B cell (primary cell): Measurements from ENCODE around the gene CAMK1D. TPM values are rescaled to one million over a fixed set of nuclear protein-coding genes. Genes with fewer than 3 reads are reported as not detected.

ENCODE experiments used
- ATAC-seq: fragments of 200-7000 bp; cut with Tn5 transposase; one replicate; pipeline ENCODE4 v1.10.0; 2021; ENCODE audit warnings: low read depth, mild to moderate bottlenecking, moderate number of reproducible peaks, moderate library complexity
- CTCF ChIA-PET: fragments of 350-600 bp; sonication (Branson Sonifier 250); formaldehyde crosslinking; loops from one replicate; lab custom pipeline; 2021; ENCODE audit warnings: antibody characterized with exemption, inconsistent platforms; lab: Charles Lee
- POLR2A ChIA-PET: fragments of 350-600 bp; sonication (Branson Sonifier 250); formaldehyde crosslinking; loops from one replicate; lab custom pipeline; 2021; ENCODE audit warnings: antibody characterized with exemption; lab: Charles Lee
- DNase-seq: peaks from one replicate; pipeline ENCODE4 v3.0.0; 2013
- H2AFZ ChIP-seq: 2 replicates; pipeline ENCODE4 v1.6.1; 2012; ENCODE audit warnings: mild to moderate bottlenecking, low read depth, low read length; ENCODE audit not compliant: insufficient read depth, poor library complexity, severe bottlenecking
- H3K27ac ChIP-seq, 2 donors: 1 replicate in 1 of 2; 2 replicates in 1 of 2; pipeline ENCODE4 v1.5.1; 2012 to 2013; ENCODE audit warnings: low read length in 2 of 2, mild to moderate bottlenecking in 2 of 2, moderate library complexity in 1 of 2
- H3K27me3 ChIP-seq, 4 experiments: fragments of 200-600 bp in 1 of 4; sonication (generic) in 1 of 4; replicated peaks in 1 of 4; 1 replicate in 2 of 4; 2 replicates in 2 of 4; pipeline versions ENCODE4 v1.6.1 to v1.7.0; 2013 to 2016; ENCODE audit warnings: low read length in 3 of 4, mild to moderate bottlenecking in 2 of 4, mixed read lengths in 1 of 4, moderate library complexity in 1 of 4; ENCODE audit not compliant: insufficient read depth in 4 of 4, control insufficient read depth in 3 of 4; ENCODE audit errors: control extremely low read depth in 1 of 4
- H3K36me3 ChIP-seq, 2 experiments: replicated peaks in 1 of 2; 1 replicate in 1 of 2; 2 replicates in 1 of 2; pipeline versions ENCODE4 v1.6.1 to v1.7.1; 2013; ENCODE audit warnings: low read length in 1 of 2; ENCODE audit not compliant: insufficient read depth in 2 of 2, control insufficient read depth in 1 of 2; ENCODE audit errors: control extremely low read depth in 1 of 2, extremely low read depth in 1 of 2
- H3K4me1 ChIP-seq, 2 donors: fragments of 200-600 bp in 1 of 2; sonication (generic) in 1 of 2; 1 replicate in 1 of 2; 2 replicates in 1 of 2; pipeline versions ENCODE4 v1.5.1 to v1.6.1; 2013 to 2017; ENCODE audit warnings: low read length in 2 of 2; ENCODE audit not compliant: control insufficient read depth in 2 of 2, insufficient read depth in 2 of 2
- H3K4me2 ChIP-seq: replicated peaks from 2 replicates; pipeline ENCODE3; 2012; ENCODE audit warnings: mild to moderate bottlenecking, low read depth, low read length; ENCODE audit not compliant: poor library complexity, severe bottlenecking
- H3K4me3 ChIP-seq, 5 experiments: fragments of 200-600 bp in 1 of 5; sonication (generic) in 1 of 5; 1 replicate in 3 of 5; 2 replicates in 2 of 5; pipeline versions ENCODE4 v1.5.1 to v1.7.0; 2011 to 2016; ENCODE audit warnings: low read length in 4 of 5, mild to moderate bottlenecking in 4 of 5, low read depth in 2 of 5, control low read depth in 1 of 5, moderate library complexity in 1 of 5; ENCODE audit not compliant: insufficient read depth in 1 of 5; ENCODE audit errors: control extremely low read depth in 1 of 5, extremely low read depth in 1 of 5
- H3K79me2 ChIP-seq: fragments of 200-600 bp; sonication (generic); one replicate; pipeline ENCODE4 v1.6.0; 2016; ENCODE audit warnings: low read length; ENCODE audit not compliant: control insufficient read depth, insufficient read depth
- H3K9ac ChIP-seq: fragments of 200-600 bp; sonication (generic); 2 replicates; pipeline ENCODE4 v1.6.1; 2017; ENCODE audit warnings: mild to moderate bottlenecking, low read length, moderate library complexity
- H3K9me3 ChIP-seq, 3 donors: one replicate each; pipeline versions ENCODE4 v1.6.1 to v1.7.1; 2013; ENCODE audit warnings: low read length in 2 of 3; ENCODE audit not compliant: control insufficient read depth in 2 of 3, insufficient read depth in 1 of 3; ENCODE audit errors: control extremely low read depth in 1 of 3
- H4K20me1 ChIP-seq: 2 replicates; pipeline ENCODE4 v1.6.0; 2012; ENCODE audit warnings: mild to moderate bottlenecking, low read length; ENCODE audit not compliant: insufficient read depth, control insufficient read depth, poor library complexity, severe bottlenecking
- H3K27ac Mint-ChIP-seq: one replicate; pipeline ENCODE4 v1.8.0; 2021; ENCODE audit warnings: mixed read lengths
- H3K27me3 Mint-ChIP-seq: one replicate; pipeline ENCODE4 v1.8.0; 2021; ENCODE audit warnings: mixed read lengths
- H3K4me1 Mint-ChIP-seq: one replicate; pipeline ENCODE4 v1.8.0; 2021; ENCODE audit warnings: mixed read lengths
- H3K4me3 Mint-ChIP-seq: one replicate; pipeline ENCODE4 v1.8.0; 2021; ENCODE audit warnings: mixed read lengths
- H3K9me3 Mint-ChIP-seq: one replicate; pipeline ENCODE4 v1.8.0; 2022; ENCODE audit warnings: mixed read lengths; ENCODE audit not compliant: insufficient read depth
- EZH2 ChIP-seq: IDR thresholded peaks from 2 replicates; pipeline ENCODE4 v1.6.1; 2012; ENCODE audit warnings: borderline replicate concordance, low read depth, mild to moderate bottlenecking, moderate library complexity, low read length; ENCODE audit not compliant: insufficient read depth, poor library complexity, severe bottlenecking
- WGBS: methylation state at CpG from one replicate; pipeline ENCODE4 v1.1.5; 2013; ENCODE audit warnings: missing lambda C conversion rate; ENCODE audit not compliant: insufficient coverage; 5-methylcytosine and 5-hydroxymethylcytosine counted together
- intact Hi-C: fragments of 100-400 bp; cut with micrococcal nuclease; formaldehyde crosslinking; loops from one replicate; pipeline ENCODE4 v1.10.0; 2022
- polyA plus RNA-seq: library from polyadenylated mRNA; depleted of rRNA; stranded (reverse); fragments of >200 nt; gene quantifications from 2 replicates; pipeline ENCODE4 v1.2.3, GENCODE V29; 2012
- total RNA-seq, 2 donors: library from RNA; stranded (reverse); fragments of 120-200 nt in 1 of 2; gene quantifications; 1 replicate in 1 of 2; 2 replicates in 1 of 2; pipeline versions ENCODE4 v1.2.3 to v1.2.4, GENCODE V29; 2013 to 2022
- TF ChIP-seq, protein P1 (sequence below): fragments of 200-600 bp; IDR thresholded peaks from one replicate; pipeline ENCODE4 v1.8.0; 2022; ENCODE audit warnings: antibody characterized with exemption, mild to moderate bottlenecking

Gene CAMK1D
- total and polyA plus RNA-seq, 2 donors (not counting 1 experiment from before 2014, with no cell fraction given), result 34.1 to 69.7 TPM

DNA sequence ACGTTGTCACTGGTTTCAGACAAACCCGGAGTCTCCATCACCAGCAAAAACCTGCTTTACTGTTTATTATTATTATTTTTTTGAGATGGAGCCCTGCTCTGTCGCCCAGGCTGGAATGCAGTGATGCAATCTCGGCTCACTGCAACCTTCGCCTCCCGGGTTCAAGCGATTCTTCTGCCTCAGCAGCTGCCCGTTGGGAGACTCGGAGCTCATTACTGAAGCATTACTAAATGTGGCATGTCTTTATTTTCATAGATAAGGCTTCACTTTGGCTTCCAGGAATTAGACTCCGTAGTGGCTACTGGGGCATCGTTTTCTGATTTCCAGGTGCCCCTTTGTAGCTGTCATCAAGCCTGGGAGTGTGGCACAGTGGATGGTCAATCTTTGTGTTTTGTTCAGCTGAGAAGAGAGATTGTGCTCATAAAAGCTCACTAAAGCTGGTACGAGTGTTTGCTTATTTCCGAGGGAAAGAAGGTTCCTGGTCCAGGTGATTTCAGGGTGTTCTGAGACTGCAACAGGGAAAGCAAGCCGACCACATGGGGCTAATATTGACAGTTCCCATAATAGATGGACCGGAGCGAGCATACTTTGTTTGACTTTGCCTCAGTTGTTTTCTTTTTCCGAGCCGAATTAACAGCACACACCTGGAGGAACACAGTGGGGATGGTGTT is 163.1 kb downstream of the CAMK1D start:
- Histone ChIP-seq H2AFZ (no peak overlapping the region), H3K4me3 (no peak overlapping the region), H3K9ac (no peak overlapping the region), H3K4me2 (no peak overlapping the region), H3K79me2 (peaks cover 92% of the 10 kb centered on the region), H3K36me3 (peaks cover 0 to 16% of the 10 kb centered on the region in 2 experiments), H4K20me1 (peaks cover 95% of the 10 kb centered on the region), H3K9me3 (no peaks in the 10 kb centered on the region), H3K4me1 (peaks cover 14 to 27% of the 10 kb centered on the region in 2 donors), H3K27ac (no peak overlapping the region), H3K27me3 (no peaks in the 10 kb centered on the region)
- ChIA-PET POLR2A (no interaction called here), CTCF (interaction anchor here (1.3 to 1.4 kb wide), 3 partner anchors 19 to 248 kb away, joined by 3 read pairs; no protein-coding TSS in a partner anchor)
- DNase-seq (no peak), ATAC-seq (no peak)
- intact Hi-C loops, result no loop called here
- Mint-ChIP-seq H3K27ac (peak overlapping the region; percentile 77), H3K27me3 (no peaks in the 10 kb centered on the region), H3K9me3 (no peaks in the 10 kb centered on the region), H3K4me3 (no peak overlapping the region), H3K4me1 (peaks cover 65% of the 10 kb centered on the region)
- TF ChIP-seq, protein P1, sequence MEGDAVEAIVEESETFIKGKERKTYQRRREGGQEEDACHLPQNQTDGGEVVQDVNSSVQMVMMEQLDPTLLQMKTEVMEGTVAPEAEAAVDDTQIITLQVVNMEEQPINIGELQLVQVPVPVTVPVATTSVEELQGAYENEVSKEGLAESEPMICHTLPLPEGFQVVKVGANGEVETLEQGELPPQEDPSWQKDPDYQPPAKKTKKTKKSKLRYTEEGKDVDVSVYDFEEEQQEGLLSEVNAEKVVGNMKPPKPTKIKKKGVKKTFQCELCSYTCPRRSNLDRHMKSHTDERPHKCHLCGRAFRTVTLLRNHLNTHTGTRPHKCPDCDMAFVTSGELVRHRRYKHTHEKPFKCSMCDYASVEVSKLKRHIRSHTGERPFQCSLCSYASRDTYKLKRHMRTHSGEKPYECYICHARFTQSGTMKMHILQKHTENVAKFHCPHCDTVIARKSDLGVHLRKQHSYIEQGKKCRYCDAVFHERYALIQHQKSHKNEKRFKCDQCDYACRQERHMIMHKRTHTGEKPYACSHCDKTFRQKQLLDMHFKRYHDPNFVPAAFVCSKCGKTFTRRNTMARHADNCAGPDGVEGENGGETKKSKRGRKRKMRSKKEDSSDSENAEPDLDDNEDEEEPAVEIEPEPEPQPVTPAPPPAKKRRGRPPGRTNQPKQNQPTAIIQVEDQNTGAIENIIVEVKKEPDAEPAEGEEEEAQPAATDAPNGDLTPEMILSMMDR, result no peak
- TF ChIP-seq EZH2, result no peak
- over 99% methylated on average over 16 of the region's 18 CpGs for WGBS

DNA sequence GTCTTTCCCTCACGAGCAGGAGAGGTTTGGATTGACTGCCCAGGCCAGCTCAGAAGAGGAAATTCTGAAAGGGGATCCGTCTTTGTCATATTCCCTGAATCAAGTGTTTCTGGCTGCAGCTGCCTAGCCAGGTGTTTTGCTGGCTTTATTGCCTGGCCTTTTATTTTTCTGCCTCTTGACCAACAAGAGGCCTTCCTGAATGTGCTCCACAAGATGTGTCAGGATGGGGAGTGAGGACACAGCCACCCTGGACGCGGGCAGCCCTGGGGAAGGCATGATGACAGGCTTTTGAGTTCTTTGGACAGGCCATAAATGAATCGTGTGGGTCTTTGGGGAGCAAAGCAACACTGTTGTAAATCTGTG is 163.6 kb downstream of the CAMK1D start:
- H3K27ac ChIP-seq, result no peak overlapping the region
- Mint-ChIP-seq H3K27ac (peak overlapping the region; percentile 77), H3K4me1 (peaks cover 64% of the 10 kb centered on the region), H3K27me3 (no peaks in the 10 kb centered on the region), H3K4me3 (no peak overlapping the region), H3K9me3 (no peaks in the 10 kb centered on the region)
- no peak for ATAC-seq
- CTCF ChIA-PET, result interaction anchor here (1.3 to 1.4 kb wide), 3 partner anchors 20 to 248 kb away, joined by 3 read pairs; no protein-coding TSS in a partner anchor
- intact Hi-C loops, result no loop called here
- no peaks in the 10 kb centered on the region for H3K27me3 ChIP-seq
- no peak overlapping the region for H3K4me3 ChIP-seq
- POLR2A ChIA-PET, result no interaction called here
- H3K9me3 ChIP-seq, result peaks cover 0 to 2% (median under 1%) of the 10 kb centered on the region in 3 donors
- no peak for DNase-seq
- no peak overlapping the region for H2AFZ ChIP-seq
- peaks cover 14 to 25% of the 10 kb centered on the region in 2 donors for H3K4me1 ChIP-seq
- H3K79me2 ChIP-seq, result peaks cover 92% of the 10 kb centered on the region
- H3K4me2 ChIP-seq, result no peak overlapping the region
- WGBS, result 93% methylated on average over 5 of the region's 5 CpGs
- H3K36me3 ChIP-seq, result peaks cover 0 to 11% of the 10 kb centered on the region in 2 experiments
- no peak overlapping the region for H3K9ac ChIP-seq
- peaks cover 95% of the 10 kb centered on the region for H4K20me1 ChIP-seq
- TF ChIP-seq EZH2, result no peak
- TF ChIP-seq, protein P1, result no peak
